A673 (cell line): ENCODE results near the gene EPB41L4A. TPM values are rescaled to one million over a fixed set of nuclear protein-coding genes. Genes with fewer than 3 reads are reported as not detected.

Experiments
- BruUV-seq: library from RNA; stranded (reverse); fragments of 400-500 nt; replicated peaks from 2 replicates; lab custom pipeline; 2021; lab: Mats Ljungman, UMichigan
- CTCF ChIA-PET: fragments of 300-600 bp; sonication (Branson Sonifier 250); formaldehyde crosslinking; loops from one replicate; lab custom pipeline; 2022; ENCODE audit warnings: antibody characterized with exemption; lab: Charles Lee
- POLR2A ChIA-PET: fragments of 300-600 bp; sonication (Branson Sonifier 250); formaldehyde crosslinking; loops from one replicate; lab custom pipeline; 2022; ENCODE audit warnings: antibody characterized with exemption; ENCODE audit not compliant: low non-redundant PET; lab: Charles Lee
- DNase-seq: peaks from one replicate; pipeline ENCODE4 v3.0.0-alpha.2; 2015; ENCODE audit warnings: low spot score
- H3K27ac ChIP-seq: fragments of 200-600 bp; sonication (generic); 2 replicates; pipeline ENCODE4 v1.5.1; 2016; ENCODE audit warnings: mixed run types, low read depth, mild to moderate bottlenecking, mixed read lengths, antibody characterized with exemption, low read length; ENCODE audit not compliant: poor library complexity, severe bottlenecking
- H3K27me3 ChIP-seq: fragments of 200-600 bp; sonication (generic); replicated peaks from 2 replicates; pipeline ENCODE4 v1.6.1; 2017; ENCODE audit warnings: mixed run types, low read depth, mild to moderate bottlenecking, mixed read lengths, antibody characterized with exemption, low read length; ENCODE audit not compliant: insufficient read depth, poor library complexity
- H3K36me3 ChIP-seq: fragments of 200-600 bp; sonication (generic); 2 replicates; pipeline ENCODE4 v1.6.1; 2016; ENCODE audit warnings: mixed run types, mild to moderate bottlenecking, mixed read lengths, antibody characterized with exemption, low read length; ENCODE audit not compliant: insufficient read depth, poor library complexity, severe bottlenecking
- H3K4me1 ChIP-seq: fragments of 200-600 bp; sonication (generic); 2 replicates; pipeline ENCODE4 v1.6.1; 2017; ENCODE audit warnings: mixed run types, mild to moderate bottlenecking, mixed read lengths, antibody characterized with exemption, low read length; ENCODE audit not compliant: insufficient read depth, poor library complexity, severe bottlenecking
- H3K4me3 ChIP-seq: fragments of 200-600 bp; sonication (generic); 2 replicates; pipeline ENCODE4 v1.5.1; 2016; ENCODE audit warnings: low read depth, mixed run types, mild to moderate bottlenecking, mixed read lengths, low read length; ENCODE audit not compliant: poor library complexity, severe bottlenecking
- H3K9me3 ChIP-seq: fragments of 200-600 bp; sonication (generic); 2 replicates; pipeline ENCODE4 v1.6.1; 2016; ENCODE audit warnings: mixed run types, low read depth, mild to moderate bottlenecking, mixed read lengths, antibody characterized with exemption, low read length; ENCODE audit not compliant: poor library complexity, severe bottlenecking
- EZH2 ChIP-seq: fragments of 200-600 bp; sonication (generic); IDR thresholded peaks from 2 replicates; pipeline ENCODE4 v1.6.1; 2017; ENCODE audit warnings: borderline replicate concordance, low read depth, mild to moderate bottlenecking, mixed read lengths, antibody characterized with exemption, low read length; ENCODE audit not compliant: poor library complexity, severe bottlenecking
- intact Hi-C: fragments of 100-400 bp; cut with micrococcal nuclease; formaldehyde crosslinking; loops from one replicate; pipeline ENCODE4 v1.10.0; 2022; ENCODE audit not compliant: unreplicated experiment
- total RNA-seq: library from RNA; stranded (reverse); gene quantifications from 2 replicates; pipeline ENCODE4 v1.2.3, GENCODE V29; 2021
- TF ChIP-seq, protein P1 (sequence below): fragments of 300-800, 200-600 bp; sonication (generic); conservative IDR thresholded peaks from 2 replicates; pipeline ENCODE4 v1.5.1; 2017; ENCODE audit warnings: low read depth, mild to moderate bottlenecking, antibody characterized with exemption, low read length, moderate library complexity, mixed read lengths

Gene EPB41L4A
- total RNA-seq, 1 experiment from 2014 or later: not detected

DNA sequence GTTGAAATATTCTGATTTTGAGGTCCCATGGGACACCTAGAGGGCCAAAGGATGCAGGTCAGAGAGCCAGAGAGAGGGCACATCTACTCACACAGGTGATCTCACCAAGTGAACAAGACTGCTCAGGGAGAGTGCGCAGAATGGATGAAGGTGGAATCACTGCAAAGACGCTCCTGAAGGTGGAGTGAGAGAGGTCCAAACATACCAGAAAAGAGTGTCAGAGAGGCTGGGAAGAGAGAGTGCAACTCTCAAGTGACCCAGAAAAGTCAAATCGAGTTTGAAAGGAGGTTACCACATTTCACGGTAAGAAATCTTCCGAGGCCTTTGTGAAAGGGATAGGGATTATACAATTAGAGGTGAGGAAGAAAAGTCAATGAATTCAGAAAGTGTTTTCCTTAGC, 173.4 kb downstream of the EPB41L4A start:
- Histone ChIP-seq H3K27me3 (peaks cover 7% of the 10 kb centered on the region), H3K9me3 (no peaks in the 10 kb centered on the region), H3K36me3 (no peaks in the 10 kb centered on the region), H3K4me3 (no peak overlapping the region), H3K4me1 (no peaks in the 10 kb centered on the region), H3K27ac (no peak overlapping the region)
- TF ChIP-seq EZH2: no peak
- TF ChIP-seq, protein P1, sequence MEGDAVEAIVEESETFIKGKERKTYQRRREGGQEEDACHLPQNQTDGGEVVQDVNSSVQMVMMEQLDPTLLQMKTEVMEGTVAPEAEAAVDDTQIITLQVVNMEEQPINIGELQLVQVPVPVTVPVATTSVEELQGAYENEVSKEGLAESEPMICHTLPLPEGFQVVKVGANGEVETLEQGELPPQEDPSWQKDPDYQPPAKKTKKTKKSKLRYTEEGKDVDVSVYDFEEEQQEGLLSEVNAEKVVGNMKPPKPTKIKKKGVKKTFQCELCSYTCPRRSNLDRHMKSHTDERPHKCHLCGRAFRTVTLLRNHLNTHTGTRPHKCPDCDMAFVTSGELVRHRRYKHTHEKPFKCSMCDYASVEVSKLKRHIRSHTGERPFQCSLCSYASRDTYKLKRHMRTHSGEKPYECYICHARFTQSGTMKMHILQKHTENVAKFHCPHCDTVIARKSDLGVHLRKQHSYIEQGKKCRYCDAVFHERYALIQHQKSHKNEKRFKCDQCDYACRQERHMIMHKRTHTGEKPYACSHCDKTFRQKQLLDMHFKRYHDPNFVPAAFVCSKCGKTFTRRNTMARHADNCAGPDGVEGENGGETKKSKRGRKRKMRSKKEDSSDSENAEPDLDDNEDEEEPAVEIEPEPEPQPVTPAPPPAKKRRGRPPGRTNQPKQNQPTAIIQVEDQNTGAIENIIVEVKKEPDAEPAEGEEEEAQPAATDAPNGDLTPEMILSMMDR: no peak
- POLR2A ChIA-PET: no interaction called here
- no TSS peak for BruUV-seq
- CTCF ChIA-PET: no interaction called here
- intact Hi-C loops: no loop called here
- DNase-seq: no peak

DNA sequence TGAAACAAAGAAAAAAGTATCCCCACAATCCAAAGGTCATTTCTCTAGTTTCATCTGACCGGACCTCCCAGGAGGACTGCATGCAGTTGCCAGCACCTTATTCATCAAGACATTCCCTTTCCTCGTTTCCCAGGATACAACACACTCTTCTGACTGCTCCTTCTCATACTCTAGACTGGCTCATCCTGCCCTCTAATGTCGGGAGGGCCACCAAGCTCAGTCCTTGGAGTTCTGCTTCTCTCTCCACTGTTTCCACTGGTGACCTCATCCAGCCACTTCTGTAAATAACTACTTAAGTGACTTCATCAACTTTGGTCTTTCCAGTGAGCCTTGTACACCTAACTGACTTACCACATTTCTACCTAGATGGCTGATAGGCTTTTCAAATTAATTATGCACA, 179.1 kb downstream of the EPB41L4A start:
- DNase-seq: no peak
- no TSS peak for BruUV-seq
- Histone ChIP-seq H3K27me3 (peaks cover 3% of the 10 kb centered on the region), H3K27ac (no peak overlapping the region), H3K9me3 (no peaks in the 10 kb centered on the region), H3K4me1 (no peaks in the 10 kb centered on the region), H3K4me3 (no peak overlapping the region), H3K36me3 (no peaks in the 10 kb centered on the region)
- intact Hi-C loops: no loop called here
- TF ChIP-seq, protein P1: no peak
- no peak for TF ChIP-seq EZH2
- CTCF ChIA-PET: no interaction called here
- POLR2A ChIA-PET: no interaction called here

DNA sequence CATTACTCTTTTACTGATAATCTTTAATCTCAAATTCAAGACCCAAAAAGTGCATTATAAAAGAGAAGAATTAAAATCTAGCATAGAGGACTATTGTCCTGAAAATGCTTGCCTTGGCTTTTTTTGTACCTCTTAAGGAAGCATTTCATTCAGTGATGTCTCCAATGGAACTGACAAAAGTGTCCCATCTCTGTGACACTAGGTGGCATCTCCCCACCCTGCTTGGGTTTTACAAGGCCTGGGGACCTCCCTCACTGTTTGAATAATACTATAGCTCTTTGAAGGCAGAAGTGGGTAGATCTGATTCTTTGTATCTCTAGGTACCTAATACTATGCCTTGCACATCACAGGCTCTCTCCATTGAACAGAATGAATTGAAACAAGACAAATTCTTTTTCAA, 180.6 kb downstream of the EPB41L4A start:
- Histone ChIP-seq H3K4me3 (no peak overlapping the region), H3K9me3 (no peaks in the 10 kb centered on the region), H3K27me3 (peaks cover 3% of the 10 kb centered on the region), H3K4me1 (no peaks in the 10 kb centered on the region), H3K27ac (no peak overlapping the region), H3K36me3 (no peaks in the 10 kb centered on the region)
- ChIA-PET CTCF (no interaction called here), POLR2A (no interaction called here)
- DNase-seq: no peak
- intact Hi-C loops: no loop called here
- TF ChIP-seq, protein P1: no peak
- no peak for TF ChIP-seq EZH2
- no TSS peak for BruUV-seq
